H9 (cell line): ENCODE results near the gene ERC2. TPM values are rescaled to one million over a fixed set of nuclear protein-coding genes. Genes with fewer than 3 reads are reported as not detected.

ENCODE experiments used
- DNase-seq: peaks from one replicate; pipeline ENCODE4 v3.0.0-alpha.2; 2017
- H2AFZ ChIP-seq: one replicate; pipeline ENCODE4 v1.6.1; 2013; ENCODE audit warnings: mild to moderate bottlenecking, low read length, control low read depth, moderate library complexity
- H2AK5ac ChIP-seq: 2 replicates; pipeline ENCODE4 v1.6.1; 2013; ENCODE audit warnings: low read length, control low read depth, mixed read lengths; ENCODE audit not compliant: insufficient read length
- H2BK120ac ChIP-seq: one replicate; pipeline ENCODE4 v1.6.1; 2013; ENCODE audit warnings: low read depth, mild to moderate bottlenecking, low read length, control low read depth, inconsistent platforms; ENCODE audit not compliant: poor library complexity, severe bottlenecking
- H2BK12ac ChIP-seq: 2 replicates; pipeline ENCODE4 v1.6.1; 2013; ENCODE audit warnings: low read length, control low read depth, mixed read lengths, low read depth; ENCODE audit not compliant: insufficient read length
- H2BK15ac ChIP-seq: 2 replicates; pipeline ENCODE4 v1.6.1; 2013; ENCODE audit warnings: low read depth, low read length, control low read depth
- H2BK20ac ChIP-seq: one replicate; pipeline ENCODE4 v1.6.1; 2013; ENCODE audit warnings: low read depth, mild to moderate bottlenecking, low read length, control low read depth, inconsistent platforms; ENCODE audit not compliant: poor library complexity, severe bottlenecking
- H2BK5ac ChIP-seq: 2 replicates; pipeline ENCODE4 v1.6.1; 2013; ENCODE audit warnings: low read length, control low read depth, mixed read lengths; ENCODE audit not compliant: insufficient read length
- H3K14ac ChIP-seq: 2 replicates; pipeline ENCODE4 v1.6.1; 2013; ENCODE audit warnings: low read length, control low read depth; ENCODE audit not compliant: insufficient read depth
- H3K18ac ChIP-seq: 2 replicates; pipeline ENCODE4 v1.6.1; 2013; ENCODE audit warnings: low read depth, mild to moderate bottlenecking, mixed read lengths, low read length, control low read depth; ENCODE audit not compliant: insufficient read length
- H3K23ac ChIP-seq: 2 replicates; pipeline ENCODE4 v1.6.1; 2013; ENCODE audit warnings: low read length, control low read depth, mixed read lengths, low read depth; ENCODE audit not compliant: insufficient read length
- H3K23me2 ChIP-seq: 2 replicates; pipeline ENCODE4 v1.6.1; 2013; ENCODE audit warnings: low read depth, mild to moderate bottlenecking, mixed read lengths, low read length, control low read depth; ENCODE audit not compliant: insufficient read length, poor library complexity, severe bottlenecking
- H3K27ac ChIP-seq: 2 replicates; pipeline ENCODE4 v1.5.1; 2013; ENCODE audit warnings: low read length, control low read depth, mixed read lengths, low read depth; ENCODE audit not compliant: insufficient read length
- H3K27me3 ChIP-seq: 2 replicates; pipeline ENCODE4 v1.6.1; 2013; ENCODE audit warnings: low read length, control low read depth, inconsistent platforms; ENCODE audit not compliant: insufficient read depth
- H3K4ac ChIP-seq: 2 replicates; pipeline ENCODE4 v1.6.1; 2013; ENCODE audit warnings: low read depth, mild to moderate bottlenecking, control low read depth, inconsistent platforms, low read length, moderate library complexity
- H3K4me1 ChIP-seq: 2 replicates; pipeline ENCODE4 v1.6.1; 2013; ENCODE audit warnings: low read length, control low read depth, inconsistent platforms; ENCODE audit not compliant: insufficient read depth
- H3K4me2 ChIP-seq: 2 replicates; pipeline ENCODE4 v1.6.1; 2013; ENCODE audit warnings: low read length, control low read depth, mixed read lengths; ENCODE audit not compliant: insufficient read length, insufficient read depth
- H3K56ac ChIP-seq: 2 replicates; pipeline ENCODE4 v1.6.1; 2013; ENCODE audit warnings: low read depth, mild to moderate bottlenecking, mixed read lengths, low read length, control low read depth; ENCODE audit not compliant: insufficient read length
- H3K79me1 ChIP-seq: 2 replicates; pipeline ENCODE4 v1.6.1; 2013; ENCODE audit warnings: low read depth, mild to moderate bottlenecking, moderate library complexity, low read length, control low read depth, inconsistent platforms; ENCODE audit not compliant: insufficient read depth, poor library complexity, severe bottlenecking
- H3K79me2 ChIP-seq: 2 replicates; pipeline ENCODE4 v1.6.1; 2013; ENCODE audit warnings: low read length, control low read depth, inconsistent platforms; ENCODE audit not compliant: insufficient read depth
- H3K9ac ChIP-seq: 2 replicates; pipeline ENCODE4 v1.6.1; 2013; ENCODE audit warnings: low read length, control low read depth, mixed read lengths; ENCODE audit not compliant: insufficient read length; ENCODE audit errors: extremely low read depth
- H3K9me3 ChIP-seq: one replicate; pipeline ENCODE4 v1.6.1; 2013; ENCODE audit warnings: low read depth, low read length, inconsistent platforms; ENCODE audit not compliant: control insufficient read depth
- H3T11ph ChIP-seq: one replicate; pipeline ENCODE4 v1.6.1; 2013; ENCODE audit warnings: mild to moderate bottlenecking, low read length, control low read depth, inconsistent platforms
- H4K20me1 ChIP-seq: one replicate; pipeline ENCODE4 v1.6.1; 2013; ENCODE audit not compliant: control insufficient read depth, insufficient read length, insufficient read depth
- H4K5ac ChIP-seq: 2 replicates; pipeline ENCODE4 v1.6.1; 2013; ENCODE audit warnings: low read depth, mild to moderate bottlenecking, mixed read lengths, low read length, control low read depth; ENCODE audit not compliant: insufficient read length
- H4K8ac ChIP-seq: replicated peaks from 2 replicates; pipeline ENCODE4 v1.6.1; 2013; ENCODE audit warnings: low read length, control low read depth, mixed read lengths, low read depth; ENCODE audit not compliant: insufficient read length
- H4K91ac ChIP-seq: 2 replicates; pipeline ENCODE4 v1.6.1; 2013; ENCODE audit warnings: low read depth, mild to moderate bottlenecking, moderate library complexity, mixed read lengths, low read length, control low read depth; ENCODE audit not compliant: insufficient read length
- H3K27ac Mint-ChIP-seq, 3 experiments: 2 replicates in 2 of 3; 3 replicates in 1 of 3; pipeline ENCODE4 v1.8.0; 2020 to 2021; ENCODE audit warnings: mixed read lengths in 3 of 3, mild to moderate bottlenecking in 1 of 3, moderate library complexity in 1 of 3
- H3K27me3 Mint-ChIP-seq: 2 replicates; pipeline ENCODE4 v1.8.0; 2021; ENCODE audit warnings: low read depth, mild to moderate bottlenecking, moderate library complexity, mixed read lengths
- H3K36me3 Mint-ChIP-seq, 3 experiments: 2 replicates in 2 of 3; 3 replicates in 1 of 3; pipeline ENCODE4 v1.8.0; 2020 to 2021; ENCODE audit warnings: low read depth in 3 of 3, mixed read lengths in 3 of 3; ENCODE audit not compliant: insufficient read depth in 1 of 3
- H3K4me1 Mint-ChIP-seq, 2 experiments: 2 replicates each; pipeline ENCODE4 v1.8.0; 2020; ENCODE audit warnings: mixed read lengths in 2 of 2
- H3K4me3 Mint-ChIP-seq, 2 experiments: 2 replicates in 1 of 2; 3 replicates in 1 of 2; pipeline ENCODE4 v1.8.0; 2020 to 2021; ENCODE audit warnings: mild to moderate bottlenecking in 2 of 2, mixed read lengths in 2 of 2, moderate library complexity in 1 of 2
- H3K9me3 Mint-ChIP-seq, 2 experiments: 2 replicates in 1 of 2; 3 replicates in 1 of 2; pipeline ENCODE4 v1.8.0; 2020; ENCODE audit warnings: mild to moderate bottlenecking in 2 of 2, mixed read lengths in 2 of 2, moderate library complexity in 1 of 2
- total RNA-seq: library from RNA; stranded (reverse); gene quantifications from 2 replicates; pipeline ENCODE4 v1.2.1, GENCODE V29; 2021
- TF ChIP-seq, protein P1 (sequence below): fragments of 200-600 bp; sonication (generic); conservative IDR thresholded peaks from 3 replicates; pipeline ENCODE4 v1.8.0; 2021; ENCODE audit warnings: antibody characterized with exemption, mild to moderate bottlenecking

The ERC2 gene
- total RNA-seq, 1 experiment from 2014 or later: 15.4 TPM

DNA sequence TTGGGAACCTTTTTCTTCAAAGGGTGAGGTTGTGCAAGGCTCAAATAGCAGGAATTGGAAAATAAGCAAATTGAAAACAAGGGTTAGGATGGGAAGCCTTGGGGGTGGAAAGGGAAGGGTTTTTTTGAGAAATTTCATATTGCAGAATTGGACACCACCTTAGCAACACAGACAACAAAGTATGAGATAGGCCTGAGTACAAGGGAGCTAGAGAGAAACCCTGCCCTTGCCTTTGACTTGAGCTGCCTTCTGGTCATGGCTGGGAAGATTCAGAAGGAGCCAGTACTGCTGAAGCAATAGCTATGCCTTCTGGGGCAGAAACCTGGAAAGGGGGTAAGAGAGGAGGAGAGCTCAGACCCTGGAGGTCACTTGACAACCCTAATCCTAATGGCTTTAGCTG, 445.6 kb downstream of the ERC2 start:
- H3K27ac ChIP-seq: no peak overlapping the region
- no peak overlapping the region for H4K5ac ChIP-seq
- no peak overlapping the region for H3T11ph ChIP-seq
- no peak overlapping the region for H3K4ac ChIP-seq
- Mint-ChIP-seq H3K27ac (no peak overlapping the region), H3K36me3 (peaks cover 0 to 1% (median 0%) of the 10 kb centered on the region in 3 experiments; a peak in 2 of 7 replicates), H3K4me3 (no peak overlapping the region), H3K4me1 (peaks cover 16 to 22% of the 10 kb centered on the region in 2 experiments), H3K9me3 (no peaks in the 10 kb centered on the region; a peak in 1 of 5 replicates), H3K27me3 (no peaks in the 10 kb centered on the region)
- H4K8ac ChIP-seq: no peak overlapping the region
- no peaks in the 10 kb centered on the region for H3K9me3 ChIP-seq
- H3K4me2 ChIP-seq: no peak overlapping the region
- no peak overlapping the region for H4K91ac ChIP-seq
- H3K23me2 ChIP-seq: no peaks in the 10 kb centered on the region
- H3K18ac ChIP-seq: no peak overlapping the region
- no peak overlapping the region for H2BK12ac ChIP-seq
- no peak overlapping the region for H2AK5ac ChIP-seq
- H2BK15ac ChIP-seq: no peak overlapping the region
- H4K20me1 ChIP-seq: no peaks in the 10 kb centered on the region
- no peak overlapping the region for H3K9ac ChIP-seq
- H2BK20ac ChIP-seq: no peak overlapping the region
- no peak overlapping the region for H2BK5ac ChIP-seq
- H2BK120ac ChIP-seq: no peak overlapping the region
- peaks cover 2% of the 10 kb centered on the region; the same call in 1 of the 2 replicates for H3K4me1 ChIP-seq
- H3K27me3 ChIP-seq: no peaks in the 10 kb centered on the region
- H3K56ac ChIP-seq: no peak overlapping the region
- H3K14ac ChIP-seq: no peak overlapping the region
- TF ChIP-seq, protein P1, sequence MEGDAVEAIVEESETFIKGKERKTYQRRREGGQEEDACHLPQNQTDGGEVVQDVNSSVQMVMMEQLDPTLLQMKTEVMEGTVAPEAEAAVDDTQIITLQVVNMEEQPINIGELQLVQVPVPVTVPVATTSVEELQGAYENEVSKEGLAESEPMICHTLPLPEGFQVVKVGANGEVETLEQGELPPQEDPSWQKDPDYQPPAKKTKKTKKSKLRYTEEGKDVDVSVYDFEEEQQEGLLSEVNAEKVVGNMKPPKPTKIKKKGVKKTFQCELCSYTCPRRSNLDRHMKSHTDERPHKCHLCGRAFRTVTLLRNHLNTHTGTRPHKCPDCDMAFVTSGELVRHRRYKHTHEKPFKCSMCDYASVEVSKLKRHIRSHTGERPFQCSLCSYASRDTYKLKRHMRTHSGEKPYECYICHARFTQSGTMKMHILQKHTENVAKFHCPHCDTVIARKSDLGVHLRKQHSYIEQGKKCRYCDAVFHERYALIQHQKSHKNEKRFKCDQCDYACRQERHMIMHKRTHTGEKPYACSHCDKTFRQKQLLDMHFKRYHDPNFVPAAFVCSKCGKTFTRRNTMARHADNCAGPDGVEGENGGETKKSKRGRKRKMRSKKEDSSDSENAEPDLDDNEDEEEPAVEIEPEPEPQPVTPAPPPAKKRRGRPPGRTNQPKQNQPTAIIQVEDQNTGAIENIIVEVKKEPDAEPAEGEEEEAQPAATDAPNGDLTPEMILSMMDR: no peak
- no peaks in the 10 kb centered on the region for H3K79me1 ChIP-seq
- no peaks in the 10 kb centered on the region for H3K79me2 ChIP-seq
- no peak for DNase-seq
- H2AFZ ChIP-seq: no peak overlapping the region
- no peak overlapping the region for H3K23ac ChIP-seq
